Activated CD8-positive, alpha-beta T cell treated with anti-CD3 and anti-CD28 coated beads, Interleukin-2, amount 10 ng/mL, durations not matched to agents 7 days and 5 days (primary cell): ENCODE data around the gene PDE11A. TPM values are rescaled to one million over a fixed set of nuclear protein-coding genes. Genes with fewer than 3 reads are reported as not detected.
A peak's percentile ranks its signal among the peaks of the same experiment; 100 is the strongest.

Experiments used
- ATAC-seq: fragments of 150-1000 bp; cut with Tn5 transposase; one replicate; pipeline ENCODE4 v1.10.0; 2021; ENCODE audit warnings: moderate library complexity
- CTCF ChIA-PET: fragments of 350-600 bp; sonication (Branson Sonifier 250); formaldehyde crosslinking; loops from one replicate; lab custom pipeline; 2021; ENCODE audit warnings: antibody characterized with exemption; lab: Charles Lee
- POLR2A ChIA-PET: fragments of 350-600 bp; sonication (Branson Sonifier 250); formaldehyde crosslinking; loops from one replicate; lab custom pipeline; 2021; ENCODE audit warnings: antibody characterized with exemption; lab: Charles Lee
- DNase-seq: peaks from one replicate; pipeline ENCODE4 v3.0.0-alpha.2; 2020
- H3K27ac Mint-ChIP-seq: one replicate; pipeline ENCODE4 v1.8.0; 2021; ENCODE audit warnings: mild to moderate bottlenecking, mixed read lengths
- H3K27me3 Mint-ChIP-seq: one replicate; pipeline ENCODE4 v1.8.0; 2021; ENCODE audit warnings: low read depth, mixed read lengths
- H3K36me3 Mint-ChIP-seq: one replicate; pipeline ENCODE4 v1.8.0; 2021; ENCODE audit warnings: low read depth, mixed read lengths
- H3K4me1 Mint-ChIP-seq: one replicate; pipeline ENCODE4 v1.8.0; 2021; ENCODE audit warnings: low read depth, mixed read lengths
- H3K4me3 Mint-ChIP-seq: one replicate; pipeline ENCODE4 v1.8.0; 2021; ENCODE audit warnings: mild to moderate bottlenecking, mixed read lengths
- H3K9me3 Mint-ChIP-seq: one replicate; pipeline ENCODE4 v1.8.0; 2022; ENCODE audit warnings: mixed read lengths; ENCODE audit not compliant: insufficient read depth
- total RNA-seq, 2 experiments: library from RNA; stranded (reverse); gene quantifications; one replicate each; pipeline ENCODE4 v1.2.3, GENCODE V29; 2021

Gene PDE11A
- total RNA-seq, 2 experiments from 2014 or later, result not detected

DNA sequence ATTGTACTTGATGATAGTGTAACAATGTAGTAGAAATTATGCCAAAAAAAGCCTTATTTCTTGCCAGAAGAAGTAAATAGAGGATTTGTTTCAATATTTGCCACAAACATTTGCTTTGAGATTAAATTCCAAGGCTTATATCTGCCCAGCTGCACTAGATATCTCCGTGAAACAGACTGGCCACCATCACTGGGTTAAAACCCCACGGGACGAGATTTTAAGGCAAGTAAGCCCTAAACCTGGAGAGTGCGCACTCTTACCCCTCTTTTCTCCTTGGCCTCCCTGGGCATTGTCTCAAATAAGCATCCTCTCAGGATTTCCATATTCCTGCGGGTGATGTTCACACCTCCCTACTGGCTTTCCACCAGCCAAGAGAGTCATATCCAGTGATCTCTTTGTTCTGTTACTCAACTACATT, 345.6 kb downstream of the PDE11A start:
- H3K27ac Mint-ChIP-seq, result no peak overlapping the region
- no peaks in the 10 kb centered on the region for H3K36me3 Mint-ChIP-seq
- CTCF ChIA-PET, result interaction anchor here (1.1 to 1.5 kb wide), 2 partner anchors 391 to 563 kb away, joined by 4 to 5 read pairs; no protein-coding TSS in a partner anchor
- no peak overlapping the region for H3K4me3 Mint-ChIP-seq
- H3K4me1 Mint-ChIP-seq, result peaks cover 4% of the 10 kb centered on the region
- DNase-seq, result no peak
- POLR2A ChIA-PET, result no interaction called here
- peaks cover 34% of the 10 kb centered on the region for H3K27me3 Mint-ChIP-seq
- H3K9me3 Mint-ChIP-seq, result no peaks in the 10 kb centered on the region
- ATAC-seq, result no peak

DNA sequence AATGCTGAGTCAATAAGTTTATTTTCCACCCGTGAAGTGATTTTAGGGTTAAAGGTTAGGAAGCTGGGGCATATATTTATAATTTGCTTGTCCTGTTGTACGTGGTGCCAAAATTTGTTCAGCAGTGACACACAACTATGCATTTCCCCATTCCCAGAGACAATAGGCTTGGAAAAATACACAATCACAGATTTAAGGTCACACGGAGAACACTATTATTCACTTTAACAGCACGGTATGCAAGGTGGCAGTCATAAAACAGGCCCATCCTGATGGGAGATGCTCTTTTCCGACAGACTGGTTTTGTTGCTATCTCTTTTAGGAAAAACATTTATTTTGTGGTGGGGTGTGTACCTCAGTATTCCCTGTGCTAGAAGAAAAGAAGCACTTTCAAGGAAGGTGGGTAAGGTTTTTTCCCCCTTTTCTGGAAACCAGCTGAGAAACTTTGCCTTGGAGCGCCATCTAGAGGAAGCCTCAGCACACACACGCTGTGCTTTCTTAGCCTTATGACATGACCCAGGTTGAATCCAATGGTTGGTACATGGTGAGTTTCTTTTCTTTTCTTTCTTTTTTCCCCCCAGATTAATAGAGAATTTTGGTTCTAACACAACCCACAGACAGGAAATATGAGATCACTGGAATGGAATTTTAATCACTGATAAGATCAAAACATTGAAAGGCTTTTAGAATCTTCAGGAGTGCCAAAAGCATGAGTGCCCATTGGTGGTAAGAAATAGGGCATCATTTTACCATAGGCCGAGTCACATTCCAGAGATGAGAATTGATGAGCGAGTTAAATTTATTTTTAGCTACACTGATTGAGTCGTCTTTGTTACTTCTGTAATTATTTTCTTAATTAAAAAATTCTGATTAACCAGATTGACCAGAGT, 347.9 kb downstream of the PDE11A start:
- Mint-ChIP-seq H3K4me1 (no peaks in the 10 kb centered on the region), H3K9me3 (no peaks in the 10 kb centered on the region), H3K36me3 (no peaks in the 10 kb centered on the region), H3K4me3 (no peak overlapping the region), H3K27ac (no peak overlapping the region), H3K27me3 (peaks cover 27% of the 10 kb centered on the region)
- CTCF ChIA-PET, result interaction anchor here (0.6 to 2.8 kb wide), 21 partner anchors 9 to 576 kb away, joined by 3 to 13 read pairs (median 4); no protein-coding TSS in a partner anchor
- DNase-seq (peak; percentile 61), ATAC-seq (peak; percentile 74)
- POLR2A ChIA-PET, result no interaction called here

DNA sequence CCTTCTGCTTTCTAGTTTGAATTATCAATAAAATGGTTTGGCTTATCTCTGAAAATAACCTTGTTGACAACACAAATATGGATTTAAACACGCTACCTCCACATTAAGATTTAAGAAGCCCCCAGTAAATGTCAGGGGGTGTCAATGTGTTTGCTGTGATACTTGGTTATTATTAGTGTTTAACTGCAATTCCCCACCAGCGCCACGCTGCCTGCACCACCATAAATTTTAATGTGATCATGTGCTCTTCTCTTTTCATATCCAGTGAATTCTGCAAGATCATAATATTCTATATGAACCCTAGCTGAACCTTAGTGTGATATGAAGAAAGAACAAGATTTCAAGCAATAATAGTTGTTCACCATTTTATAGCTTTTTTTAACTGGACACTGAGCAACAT, 349.3 kb downstream of the PDE11A start:
- POLR2A ChIA-PET, result no interaction called here
- CTCF ChIA-PET, result interaction anchor here (1.0 to 3.4 kb wide), 8 partner anchors 8 to 575 kb away, joined by 3 to 21 read pairs (median 8); no protein-coding TSS in a partner anchor
- DNase-seq (no peak), ATAC-seq (no peak)
- Mint-ChIP-seq H3K36me3 (no peaks in the 10 kb centered on the region), H3K27ac (no peak overlapping the region), H3K4me1 (no peaks in the 10 kb centered on the region), H3K9me3 (no peaks in the 10 kb centered on the region), H3K4me3 (no peak overlapping the region), H3K27me3 (peaks cover 23% of the 10 kb centered on the region)

DNA sequence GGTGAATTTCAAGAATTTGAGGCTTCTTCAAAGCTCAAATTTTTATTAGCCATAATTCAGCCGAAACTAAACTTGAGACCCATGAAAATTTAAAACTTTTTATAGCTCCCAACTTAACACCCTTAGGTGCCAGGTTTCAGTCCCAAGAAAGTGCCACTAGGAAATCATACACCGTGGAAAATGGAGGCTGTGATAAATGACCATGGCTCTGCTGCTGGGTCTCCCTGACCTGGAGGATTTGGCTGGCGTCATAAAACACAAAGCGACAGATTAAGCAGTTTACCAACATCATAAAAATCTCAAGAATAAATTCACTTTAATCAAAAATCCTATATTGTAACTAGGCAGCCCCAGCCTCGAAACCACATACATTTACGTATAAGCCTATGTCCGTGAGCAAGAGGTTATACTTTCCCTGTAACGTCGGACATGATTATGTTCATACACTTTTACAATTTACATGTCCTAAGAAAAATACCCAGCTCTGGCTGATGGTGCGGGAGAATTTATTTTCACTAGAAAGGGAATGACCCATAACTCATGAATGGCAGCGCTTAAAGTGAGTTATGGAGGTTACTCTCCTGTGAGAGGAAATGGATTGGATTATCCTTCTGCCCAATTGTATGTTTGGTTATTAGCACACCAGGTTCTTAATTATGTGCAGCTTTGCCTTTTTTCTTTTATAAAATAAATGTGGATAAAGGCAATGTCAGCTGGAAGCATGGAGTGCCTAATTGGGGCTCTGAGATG, 350.6 kb downstream of the PDE11A start:
- H3K4me1 Mint-ChIP-seq, result no peaks in the 10 kb centered on the region
- POLR2A ChIA-PET, result no interaction called here
- H3K27ac Mint-ChIP-seq, result no peak overlapping the region
- H3K36me3 Mint-ChIP-seq, result no peaks in the 10 kb centered on the region
- peaks cover 15% of the 10 kb centered on the region for H3K27me3 Mint-ChIP-seq
- ATAC-seq, result no peak
- CTCF ChIA-PET, result interaction anchor here (1.1 to 3.4 kb wide), 3 partner anchors 232 to 557 kb away, joined by 4 to 21 read pairs (median 5); no protein-coding TSS in a partner anchor
- no peaks in the 10 kb centered on the region for H3K9me3 Mint-ChIP-seq
- DNase-seq, result no peak
- no peak overlapping the region for H3K4me3 Mint-ChIP-seq

DNA sequence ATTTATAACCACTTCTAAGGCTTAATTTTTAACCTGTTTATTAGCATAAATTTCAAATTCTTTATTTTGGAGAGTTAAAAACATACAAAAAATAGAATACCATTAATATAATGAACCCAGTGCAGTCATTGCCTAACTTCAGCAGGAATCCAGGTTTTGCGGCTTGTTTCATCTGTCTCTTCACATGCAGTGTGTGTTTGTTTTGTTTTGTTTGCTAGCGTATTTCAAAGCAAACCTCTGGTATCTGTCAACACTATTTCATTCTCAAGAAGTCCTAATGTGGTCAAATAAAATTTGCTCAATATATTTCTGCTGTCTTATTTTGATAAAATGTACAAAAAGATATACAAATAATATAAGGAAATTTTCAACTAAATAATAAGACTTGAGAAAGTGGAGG, 351.5 kb downstream of the PDE11A start:
- Mint-ChIP-seq H3K36me3 (no peaks in the 10 kb centered on the region), H3K4me1 (no peaks in the 10 kb centered on the region), H3K27ac (no peak overlapping the region), H3K4me3 (no peak overlapping the region), H3K27me3 (peaks cover 10% of the 10 kb centered on the region), H3K9me3 (no peaks in the 10 kb centered on the region)
- ATAC-seq (no peak), DNase-seq (no peak)
- CTCF ChIA-PET, result interaction anchor here (1.1 to 3.4 kb wide), 3 partner anchors 231 to 556 kb away, joined by 4 to 21 read pairs (median 5); no protein-coding TSS in a partner anchor
- POLR2A ChIA-PET, result no interaction called here

DNA sequence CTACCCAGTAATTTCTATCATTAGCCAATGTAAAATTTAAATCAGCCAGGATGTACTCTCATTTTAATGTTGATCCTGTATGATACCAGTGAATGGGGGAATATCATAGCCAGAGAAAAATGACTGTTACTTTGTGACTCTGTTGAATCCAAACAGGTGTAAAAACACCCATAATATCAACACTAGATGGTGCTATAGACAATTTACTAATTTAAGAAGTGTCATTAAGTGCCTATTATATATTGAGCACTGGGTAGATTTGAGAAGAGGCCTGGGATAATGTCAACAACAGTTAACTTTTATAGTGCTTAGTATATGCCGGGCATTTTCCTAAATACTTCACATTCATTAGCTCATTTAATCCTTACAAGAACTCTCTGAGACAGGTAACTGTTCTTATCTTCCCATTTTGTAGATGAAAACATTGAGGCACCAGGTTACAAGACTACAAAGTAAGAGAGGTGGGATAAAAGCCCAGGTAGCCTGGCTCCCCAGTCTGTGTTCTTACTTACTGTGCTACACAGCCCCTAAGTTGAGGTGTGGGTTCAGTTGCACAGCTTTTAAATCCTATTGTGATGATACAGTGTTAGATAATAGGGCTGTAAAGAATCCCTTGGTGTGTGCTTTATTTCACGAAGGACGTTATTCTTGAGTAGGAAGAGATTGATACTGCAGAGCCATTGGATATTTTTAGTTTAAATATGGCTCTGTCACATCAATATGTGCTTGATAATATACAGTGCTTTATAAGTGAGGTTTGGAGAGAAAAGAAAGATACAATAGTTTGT, 354.6 kb downstream of the PDE11A start:
- H3K36me3 Mint-ChIP-seq, result no peaks in the 10 kb centered on the region
- DNase-seq (no peak), ATAC-seq (no peak)
- no peak overlapping the region for H3K4me3 Mint-ChIP-seq
- ChIA-PET POLR2A (no interaction called here), CTCF (interaction anchor here (1.2 to 1.7 kb wide), 3 partner anchors 12 to 44 kb away, joined by 3 to 4 read pairs (median 3); no protein-coding TSS in a partner anchor)
- H3K4me1 Mint-ChIP-seq, result no peaks in the 10 kb centered on the region
- H3K9me3 Mint-ChIP-seq, result no peaks in the 10 kb centered on the region
- H3K27me3 Mint-ChIP-seq, result peaks cover 6% of the 10 kb centered on the region
- no peak overlapping the region for H3K27ac Mint-ChIP-seq

DNA sequence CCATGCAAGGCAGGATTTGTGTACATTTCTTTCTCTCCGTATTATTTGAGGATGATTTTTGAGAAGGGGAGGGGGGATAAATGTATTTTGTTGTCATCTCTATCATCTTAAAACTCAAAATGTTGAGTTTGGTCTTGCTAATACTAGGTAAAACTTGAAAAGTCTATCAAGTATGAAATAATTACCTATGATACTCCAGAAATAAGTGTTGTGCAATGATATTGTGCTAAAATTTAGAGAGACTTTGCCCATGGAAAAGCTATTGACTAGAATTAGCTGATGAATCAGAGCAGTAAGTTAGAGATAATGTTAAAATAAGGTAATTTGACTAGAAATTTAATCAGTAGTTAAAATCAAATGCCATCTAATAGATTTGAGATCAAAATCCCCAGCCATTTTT, 356.1 kb downstream of the PDE11A start:
- Mint-ChIP-seq H3K4me1 (no peaks in the 10 kb centered on the region), H3K9me3 (no peaks in the 10 kb centered on the region), H3K27ac (no peak overlapping the region), H3K4me3 (no peak overlapping the region), H3K36me3 (no peaks in the 10 kb centered on the region), H3K27me3 (peaks cover 6% of the 10 kb centered on the region)
- ChIA-PET CTCF (interaction anchor here (3.1 kb wide), 1 partner anchor 8 kb away, joined by 11 read pairs; no protein-coding TSS in a partner anchor), POLR2A (no interaction called here)
- ATAC-seq (no peak), DNase-seq (no peak)

DNA sequence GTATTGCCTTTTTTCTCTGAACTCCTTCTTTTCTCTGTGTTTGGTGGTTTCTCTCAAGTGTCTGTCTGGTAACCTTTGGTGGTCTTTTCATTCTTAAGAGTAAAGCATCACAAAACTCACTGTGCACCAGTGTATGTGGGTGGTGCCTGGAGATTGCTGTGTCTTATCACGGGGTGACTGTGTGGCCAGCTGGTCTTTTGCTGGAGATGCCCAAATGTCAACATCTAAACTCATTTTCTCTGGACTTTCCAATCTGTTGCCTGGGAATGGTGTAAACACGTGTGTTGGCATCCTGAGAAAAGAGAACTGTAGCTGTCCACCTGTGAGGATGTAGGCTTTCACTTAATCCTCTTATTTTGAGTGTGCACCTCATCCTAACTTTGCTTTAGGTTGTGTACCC, 356.8 kb downstream of the PDE11A start:
- DNase-seq (no peak), ATAC-seq (no peak)
- Mint-ChIP-seq H3K27ac (no peak overlapping the region), H3K9me3 (no peaks in the 10 kb centered on the region), H3K4me1 (no peaks in the 10 kb centered on the region), H3K36me3 (no peaks in the 10 kb centered on the region), H3K4me3 (no peak overlapping the region), H3K27me3 (peaks cover 6% of the 10 kb centered on the region)
- ChIA-PET POLR2A (no interaction called here), CTCF (interaction anchor here (3.1 kb wide), 1 partner anchor 9 kb away, joined by 11 read pairs; no protein-coding TSS in a partner anchor)

DNA sequence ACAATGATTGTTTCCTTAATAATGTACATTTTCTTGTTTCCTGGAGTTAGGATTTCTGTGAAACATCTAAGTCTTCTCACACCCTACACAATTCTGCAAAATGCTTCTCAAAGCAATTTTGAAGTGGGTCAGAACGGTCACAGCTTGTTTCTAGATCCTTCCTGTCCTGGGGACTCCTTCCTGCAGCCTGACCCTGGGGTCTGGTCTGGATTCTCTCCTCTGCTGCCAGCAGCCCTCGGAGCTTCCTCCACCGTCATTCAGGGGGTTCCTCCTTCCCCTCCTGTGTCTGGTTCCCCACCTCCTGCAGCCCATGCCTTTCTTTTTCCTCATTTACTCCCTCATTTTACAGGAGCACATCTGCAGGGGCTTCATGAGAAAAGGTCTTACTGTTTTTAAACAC, 357.9 kb downstream of the PDE11A start:
- Mint-ChIP-seq H3K4me3 (no peak overlapping the region), H3K27me3 (peaks cover 5% of the 10 kb centered on the region), H3K4me1 (no peaks in the 10 kb centered on the region), H3K36me3 (no peaks in the 10 kb centered on the region), H3K27ac (no peak overlapping the region), H3K9me3 (no peaks in the 10 kb centered on the region)
- DNase-seq (no peak), ATAC-seq (no peak)
- ChIA-PET CTCF (interaction anchor here (3.1 kb wide), 1 partner anchor 10 kb away, joined by 11 read pairs; no protein-coding TSS in a partner anchor), POLR2A (no interaction called here)

DNA sequence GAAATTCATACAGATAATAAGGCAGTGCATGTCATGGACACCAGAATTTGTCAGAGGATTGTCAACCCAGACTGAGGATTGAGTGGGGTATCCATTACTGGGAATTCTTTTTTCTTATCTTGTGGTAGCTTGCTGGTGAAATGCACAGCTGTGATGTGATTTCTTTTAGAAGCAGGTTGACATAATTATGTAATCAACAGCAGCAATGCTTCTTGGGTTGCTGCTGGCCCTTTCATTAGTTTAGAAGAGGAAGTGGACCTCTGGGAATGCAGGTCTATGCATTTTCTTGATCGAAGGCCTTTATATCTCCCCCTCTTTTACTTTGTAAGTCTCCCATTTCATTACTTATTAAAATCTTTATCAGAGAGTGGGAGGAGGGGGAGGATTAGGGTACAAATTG, 360.1 kb downstream of the PDE11A start:
- Mint-ChIP-seq H3K27ac (no peak overlapping the region), H3K4me3 (no peak overlapping the region), H3K27me3 (peaks cover 3% of the 10 kb centered on the region), H3K9me3 (no peaks in the 10 kb centered on the region), H3K36me3 (no peaks in the 10 kb centered on the region), H3K4me1 (no peaks in the 10 kb centered on the region)
- POLR2A ChIA-PET, result no interaction called here
- DNase-seq (no peak), ATAC-seq (no peak)
- CTCF ChIA-PET, result interaction anchor here (1.5 kb wide), 1 partner anchor 12 kb away, joined by 5 read pairs; no protein-coding TSS in a partner anchor
